CD14-positive monocyte (primary cell): ENCODE data around the gene LARGE2. TPM values are rescaled to one million over a fixed set of nuclear protein-coding genes. Genes with fewer than 3 reads are reported as not detected.

Experiments
- DNase-seq, 3 donors: peaks; one replicate each; pipeline ENCODE4 v3.0.0-alpha.2; 2011 to 2022
- H2AFZ ChIP-seq: 2 replicates; pipeline ENCODE4 v1.6.0; 2012; ENCODE audit warnings: mild to moderate bottlenecking, low read depth, low read length, inconsistent platforms; ENCODE audit not compliant: insufficient read depth, poor library complexity, severe bottlenecking
- H3K27ac ChIP-seq, 2 donors: 1 replicate in 1 of 2; 2 replicates in 1 of 2; pipeline ENCODE4 v1.5.1; 2012 to 2013; ENCODE audit warnings: low read length in 2 of 2, control low read depth in 1 of 2, inconsistent platforms in 1 of 2, low read depth in 1 of 2, mild to moderate bottlenecking in 1 of 2
- H3K27me3 ChIP-seq, 2 donors: one replicate each; pipeline versions ENCODE4 v1.6.0 to v1.6.1; 2011 to 2013; ENCODE audit warnings: low read length in 2 of 2; ENCODE audit not compliant: control insufficient read depth in 2 of 2, insufficient read depth in 2 of 2
- H3K36me3 ChIP-seq, 2 donors: replicated peaks in 1 of 2; 1 replicate in 1 of 2; 2 replicates in 1 of 2; pipeline versions ENCODE4 v1.5.1 to v1.6.1; 2012 to 2013; ENCODE audit warnings: low read length in 2 of 2, control low read depth in 1 of 2, inconsistent platforms in 1 of 2, mild to moderate bottlenecking in 1 of 2; ENCODE audit not compliant: insufficient read depth in 2 of 2, control insufficient read depth in 1 of 2
- H3K4me1 ChIP-seq, 2 donors: 1 replicate in 1 of 2; 2 replicates in 1 of 2; pipeline versions ENCODE4 v1.5.1 to v1.6.1; 2012 to 2013; ENCODE audit warnings: low read length in 2 of 2, control low read depth in 1 of 2, inconsistent platforms in 1 of 2, mild to moderate bottlenecking in 1 of 2, moderate library complexity in 1 of 2; ENCODE audit not compliant: insufficient read depth in 2 of 2, control insufficient read depth in 1 of 2
- H3K4me2 ChIP-seq: replicated peaks from 2 replicates; pipeline ENCODE3; 2012; ENCODE audit warnings: low read length, moderate library complexity, mild to moderate bottlenecking; ENCODE audit not compliant: poor library complexity, severe bottlenecking; ENCODE audit errors: extremely low read depth
- H3K4me3 ChIP-seq, 3 experiments: fragments of 200-600 bp in 1 of 3; sonication (generic) in 1 of 3; replicated peaks in 1 of 3; 1 replicate in 2 of 3; 2 replicates in 1 of 3; pipeline ENCODE4 v1.5.1; 2011 to 2013; ENCODE audit warnings: low read length in 3 of 3, mild to moderate bottlenecking in 3 of 3, control low read depth in 2 of 3, low read depth in 2 of 3, inconsistent platforms in 1 of 3, moderate library complexity in 1 of 3
- H3K79me2 ChIP-seq: 2 replicates; pipeline ENCODE4 v1.6.0; 2012; ENCODE audit warnings: mild to moderate bottlenecking, control low read depth, inconsistent platforms, low read length, moderate library complexity; ENCODE audit not compliant: insufficient read depth
- H3K9ac ChIP-seq: 2 replicates; pipeline ENCODE4 v1.6.0; 2017; ENCODE audit warnings: low read length, mild to moderate bottlenecking; ENCODE audit not compliant: insufficient read depth, poor library complexity, severe bottlenecking
- H3K9me3 ChIP-seq, 2 donors: replicated peaks in 1 of 2; 1 replicate in 1 of 2; 2 replicates in 1 of 2; pipeline versions ENCODE4 v1.5.1 to v1.6.1; 2012 to 2013; ENCODE audit warnings: low read length in 2 of 2, control low read depth in 1 of 2; ENCODE audit not compliant: control insufficient read depth in 1 of 2, insufficient read depth in 1 of 2
- H4K20me1 ChIP-seq: 2 replicates; pipeline ENCODE4 v1.6.0; 2012; ENCODE audit warnings: mild to moderate bottlenecking, low read length, control low read depth, moderate library complexity; ENCODE audit not compliant: insufficient read depth
- H3K27ac Mint-ChIP-seq, 7 donors: one replicate each; pipeline ENCODE4 v1.8.0; 2020; ENCODE audit warnings: mild to moderate bottlenecking in 7 of 7, mixed read lengths in 7 of 7, moderate library complexity in 6 of 7, inconsistent platforms in 2 of 7
- H3K27me3 Mint-ChIP-seq, 3 donors: one replicate each; pipeline ENCODE4 v1.8.0; 2021 to 2022; ENCODE audit warnings: low read depth in 3 of 3, mild to moderate bottlenecking in 3 of 3, mixed read lengths in 3 of 3, moderate library complexity in 3 of 3, inconsistent platforms in 1 of 3
- H3K36me3 Mint-ChIP-seq, 2 donors: one replicate each; pipeline ENCODE4 v1.8.0; 2020; ENCODE audit warnings: mixed read lengths in 2 of 2, inconsistent platforms in 1 of 2, mild to moderate bottlenecking in 1 of 2
- H3K4me1 Mint-ChIP-seq: one replicate; pipeline ENCODE4 v1.8.0; 2020; ENCODE audit warnings: mild to moderate bottlenecking, mixed read lengths
- H3K4me3 Mint-ChIP-seq, 2 donors: one replicate each; pipeline ENCODE4 v1.8.0; 2020; ENCODE audit warnings: mild to moderate bottlenecking in 2 of 2, mixed read lengths in 2 of 2, moderate library complexity in 1 of 2
- H3K9me3 Mint-ChIP-seq, 7 donors: one replicate each; pipeline ENCODE4 v1.8.0; 2020 to 2022; ENCODE audit warnings: mixed read lengths in 7 of 7, mild to moderate bottlenecking in 6 of 7, moderate library complexity in 6 of 7, inconsistent platforms in 2 of 7
- WGBS: methylation state at CpG from one replicate; pipeline ENCODE4 v1.1.5; 2013; ENCODE audit warnings: missing lambda C conversion rate; ENCODE audit not compliant: insufficient coverage; 5-methylcytosine and 5-hydroxymethylcytosine counted together
- intact Hi-C, 2 donors: fragments of 100-400 bp; cut with micrococcal nuclease; formaldehyde crosslinking; loops; one replicate each; pipeline versions ENCODE4 v1.15.0 to v1.15.1; 2023
- polyA plus RNA-seq, 3 donors: library from polyadenylated mRNA; depleted of rRNA in 1 of 3; unstranded in 2 of 3; stranded (reverse) in 1 of 3; fragments of 300-500 nt in 2 of 3; fragments of >200 nt in 1 of 3; fragmentation: Illumina TruSeq in 2 of 3; gene quantifications; 1 replicate in 2 of 3; 2 replicates in 1 of 3; pipeline ENCODE4 v1.2.3, GENCODE V29; 2012 to 2021
- TF ChIP-seq, protein P1 (sequence below): fragments of 200-600 bp; IDR thresholded peaks from one replicate; pipeline ENCODE4 v1.8.0; 2022; ENCODE audit warnings: antibody characterized with exemption, mild to moderate bottlenecking

The LARGE2 gene
- polyA plus RNA-seq, 3 donors, result 0.12 TPM; not detected in 2

DNA sequence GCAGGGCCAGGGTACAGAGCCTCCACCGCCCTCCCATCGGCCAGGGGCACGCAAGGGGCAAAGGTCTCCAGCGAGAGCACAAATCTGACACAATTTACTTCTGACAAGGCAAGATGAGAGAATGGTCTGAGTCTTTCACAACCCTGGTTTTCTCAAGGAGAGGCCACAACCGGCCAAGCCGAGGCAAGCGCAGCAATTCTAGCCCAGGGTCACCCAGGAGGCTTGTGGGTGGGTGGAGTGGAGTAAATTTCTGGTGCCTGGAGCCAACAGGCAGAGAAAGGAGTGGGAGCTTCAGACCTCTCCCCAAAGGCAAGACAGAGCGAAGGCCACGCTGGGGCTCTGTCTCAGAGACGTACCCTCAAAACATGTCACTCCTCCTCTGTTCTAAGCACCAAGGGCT lies 9.3 kb downstream of the LARGE2 start:
- peaks cover 75 to 76% of the 10 kb centered on the region in 2 donors for H3K4me1 ChIP-seq
- peak overlapping the region; percentile 42 for H3K9ac ChIP-seq
- peaks cover 38% of the 10 kb centered on the region for H3K79me2 ChIP-seq
- no peaks in the 10 kb centered on the region for H3K9me3 Mint-ChIP-seq
- peak overlapping the region; percentile 57 to 80 (median 66) for H3K27ac Mint-ChIP-seq
- H3K27me3 ChIP-seq, result no peaks in the 10 kb centered on the region
- H3K4me3 Mint-ChIP-seq, result peak overlapping the region; percentile 35 to 37
- H3K9me3 ChIP-seq, result no peaks in the 10 kb centered on the region
- no peaks in the 10 kb centered on the region for H3K27me3 Mint-ChIP-seq
- H3K27ac ChIP-seq, result peak overlapping the region; percentile 39 to 50
- no peak overlapping the region for H3K4me3 ChIP-seq
- DNase-seq, result peak in 1 of 3 donors; percentile 3
- intact Hi-C loops, result no loop called here
- H3K4me1 Mint-ChIP-seq, result peaks cover 82% of the 10 kb centered on the region
- no peak overlapping the region for H2AFZ ChIP-seq
- H4K20me1 ChIP-seq, result peaks cover 63% of the 10 kb centered on the region
- 100% methylated on average over 3 of the region's 10 CpGs for WGBS
- no peak overlapping the region for H3K4me2 ChIP-seq
- peaks cover 39 to 64% of the 10 kb centered on the region in 2 donors for H3K36me3 Mint-ChIP-seq
- peaks cover 30 to 48% of the 10 kb centered on the region in 2 donors for H3K36me3 ChIP-seq
- TF ChIP-seq, protein P1, sequence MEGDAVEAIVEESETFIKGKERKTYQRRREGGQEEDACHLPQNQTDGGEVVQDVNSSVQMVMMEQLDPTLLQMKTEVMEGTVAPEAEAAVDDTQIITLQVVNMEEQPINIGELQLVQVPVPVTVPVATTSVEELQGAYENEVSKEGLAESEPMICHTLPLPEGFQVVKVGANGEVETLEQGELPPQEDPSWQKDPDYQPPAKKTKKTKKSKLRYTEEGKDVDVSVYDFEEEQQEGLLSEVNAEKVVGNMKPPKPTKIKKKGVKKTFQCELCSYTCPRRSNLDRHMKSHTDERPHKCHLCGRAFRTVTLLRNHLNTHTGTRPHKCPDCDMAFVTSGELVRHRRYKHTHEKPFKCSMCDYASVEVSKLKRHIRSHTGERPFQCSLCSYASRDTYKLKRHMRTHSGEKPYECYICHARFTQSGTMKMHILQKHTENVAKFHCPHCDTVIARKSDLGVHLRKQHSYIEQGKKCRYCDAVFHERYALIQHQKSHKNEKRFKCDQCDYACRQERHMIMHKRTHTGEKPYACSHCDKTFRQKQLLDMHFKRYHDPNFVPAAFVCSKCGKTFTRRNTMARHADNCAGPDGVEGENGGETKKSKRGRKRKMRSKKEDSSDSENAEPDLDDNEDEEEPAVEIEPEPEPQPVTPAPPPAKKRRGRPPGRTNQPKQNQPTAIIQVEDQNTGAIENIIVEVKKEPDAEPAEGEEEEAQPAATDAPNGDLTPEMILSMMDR, result no peak

- Histone ChIP-seq H3K4me1 (peaks cover 75 to 80% of the 10 kb centered on the region in 2 donors), H3K27me3 (no peaks in the 10 kb centered on the region), H3K4me2 (no peak overlapping the region), H3K9ac (peak overlapping the region; percentile 42), H3K4me3 (no peak overlapping the region), H3K36me3 (peaks cover 30 to 53% of the 10 kb centered on the region in 2 donors), H3K27ac (peak overlapping the region; percentile 39 to 50), H3K9me3 (no peaks in the 10 kb centered on the region), H3K79me2 (peaks cover 38% of the 10 kb centered on the region), H2AFZ (no peak overlapping the region), H4K20me1 (peaks cover 63% of the 10 kb centered on the region)
- Mint-ChIP-seq H3K36me3 (peaks cover 43 to 69% of the 10 kb centered on the region in 2 donors), H3K4me1 (peaks cover 86% of the 10 kb centered on the region), H3K9me3 (no peaks in the 10 kb centered on the region), H3K4me3 (peak overlapping the region; percentile 16 to 37), H3K27me3 (no peaks in the 10 kb centered on the region), H3K27ac (peak overlapping the region in 6 of 7 donors; percentile 56 to 80 (median 64))
- intact Hi-C loops, result no loop called here
- TF ChIP-seq, protein P1, result no peak
- no peak for DNase-seq
- WGBS, result 86% methylated on average over 4 of the region's 8 CpGs
Measured at GRCh38 chr11:45932217-45932616, 9.8 kb downstream of the LARGE2 start.
